GM18502 (cell line): ENCODE data around the gene MARCKSL1.

Source experiments
- ATAC-seq: cut with Tn5 transposase; IDR thresholded peaks from one replicate; pipeline ENCODE4 v1.9.1; 2021; ENCODE audit warnings: mild to moderate bottlenecking; ENCODE audit not compliant: unreplicated experiment, poor library complexity

The MARCKSL1 gene

DNA sequence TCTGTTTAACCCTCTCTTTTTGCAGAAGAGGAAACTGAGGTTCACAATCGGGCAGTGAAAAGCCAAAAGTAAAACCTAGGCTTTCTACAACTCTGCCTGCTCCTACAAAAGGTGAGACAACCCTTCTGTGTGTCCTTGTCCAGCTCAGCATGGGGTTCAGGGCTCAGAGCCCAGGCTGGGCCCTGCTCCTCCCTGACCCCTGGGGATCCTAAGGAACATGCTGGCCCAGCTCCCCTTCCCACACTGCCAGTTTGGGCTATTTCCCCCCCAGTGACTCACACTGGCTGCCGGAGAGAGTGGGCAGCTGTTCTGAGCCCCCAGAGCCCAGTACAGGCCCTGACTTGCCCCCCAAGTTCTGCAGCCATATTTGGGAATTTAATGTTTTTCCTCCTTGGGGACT, 17.4 kb upstream of the MARCKSL1 start:
- ATAC-seq = no peak

DNA sequence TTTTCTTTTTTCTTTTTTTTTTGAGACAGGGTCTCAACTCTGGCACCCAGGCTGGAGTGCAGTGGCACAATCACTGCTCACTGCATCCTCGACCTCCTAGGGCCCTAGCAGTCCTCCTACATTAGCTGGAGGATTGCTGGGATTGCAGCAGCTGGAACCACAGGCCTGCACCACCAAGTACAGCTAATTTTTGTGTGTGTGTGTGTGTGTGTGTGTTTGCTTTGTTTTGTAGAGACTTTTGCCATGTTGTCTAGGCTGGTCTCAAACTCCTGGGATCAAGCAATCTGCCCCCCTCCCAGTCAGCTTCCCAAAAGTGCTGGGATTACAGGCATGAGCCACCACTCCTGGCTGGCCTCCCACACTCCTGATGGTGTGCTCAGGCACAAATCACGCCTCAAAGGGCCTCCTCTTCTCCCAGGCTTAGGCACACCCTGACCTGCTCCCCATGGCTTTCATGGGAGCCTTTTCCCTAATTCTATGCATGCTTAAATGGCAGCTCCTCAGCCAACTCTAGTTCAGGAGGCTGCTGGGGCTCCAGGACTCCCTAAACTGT, 16.9 kb upstream of the MARCKSL1 start:
- ATAC-seq = no peak

DNA sequence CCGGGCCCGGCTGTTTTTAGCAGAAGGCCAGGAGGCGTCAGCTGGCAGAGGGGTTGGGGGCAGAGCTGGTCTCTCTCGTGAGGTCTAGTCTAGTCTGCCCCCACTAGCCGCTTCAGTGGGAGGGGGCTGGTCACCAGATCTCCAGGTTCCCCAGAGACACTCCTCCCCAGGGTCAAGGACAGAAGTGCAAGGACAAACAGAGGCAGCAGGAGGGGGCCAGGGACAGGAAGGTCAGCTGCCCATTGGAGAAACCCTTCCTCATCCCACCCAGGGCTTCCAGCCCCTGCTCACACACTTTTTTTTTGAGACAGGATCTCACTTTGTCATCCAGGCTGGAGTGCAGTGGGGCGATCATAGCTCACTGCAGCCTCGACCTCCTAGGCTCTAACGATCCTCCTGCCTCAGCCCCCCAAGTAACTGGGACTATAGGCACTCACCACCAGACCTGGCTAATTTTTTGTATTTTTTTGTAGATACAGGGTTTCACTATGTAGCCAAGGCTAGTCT, 16.3 kb upstream of the MARCKSL1 start:
- ATAC-seq = no peak

DNA sequence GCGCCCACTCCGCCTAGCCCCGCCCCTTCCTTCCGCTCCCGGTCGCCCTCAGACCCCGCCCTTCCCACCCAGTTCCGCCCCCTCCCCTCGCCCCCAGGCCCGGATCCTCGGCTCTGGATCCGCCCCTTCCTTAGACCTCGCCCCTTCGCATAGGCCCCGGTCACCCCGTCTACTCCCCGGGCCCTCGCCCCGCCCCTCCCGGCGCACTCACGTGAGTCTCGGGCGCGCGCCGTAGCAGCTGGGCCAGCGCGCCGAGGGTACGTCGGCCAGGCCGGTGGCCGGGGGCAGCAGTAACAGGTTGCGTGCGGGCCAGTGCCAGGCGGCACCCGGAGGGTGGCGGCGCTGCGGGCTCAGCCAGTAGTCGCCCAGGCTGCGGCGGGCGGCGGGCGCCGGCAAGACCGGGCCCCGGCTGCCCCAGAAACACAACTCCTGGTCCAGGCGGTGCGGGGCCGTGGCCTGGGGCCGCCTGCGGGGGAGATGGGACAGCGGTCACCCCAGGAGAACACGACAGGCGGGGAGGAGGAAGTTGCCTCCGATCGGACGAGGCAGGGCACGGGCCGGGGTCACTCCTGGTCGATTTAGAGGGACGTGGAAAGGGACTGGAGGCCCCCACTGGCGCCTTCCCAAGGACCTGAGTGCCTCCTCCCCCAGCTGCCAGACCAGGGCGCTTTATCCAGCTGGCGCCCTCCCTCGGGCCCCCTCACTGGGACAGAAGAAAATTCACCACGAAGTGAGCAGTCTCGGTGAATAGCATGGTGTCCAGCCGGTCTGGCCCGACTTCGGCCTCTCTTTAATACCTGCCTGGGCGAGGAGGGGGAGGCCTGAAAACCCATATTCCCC, 15.6 kb upstream of the MARCKSL1 start:
- peak; percentile 88 for ATAC-seq

DNA sequence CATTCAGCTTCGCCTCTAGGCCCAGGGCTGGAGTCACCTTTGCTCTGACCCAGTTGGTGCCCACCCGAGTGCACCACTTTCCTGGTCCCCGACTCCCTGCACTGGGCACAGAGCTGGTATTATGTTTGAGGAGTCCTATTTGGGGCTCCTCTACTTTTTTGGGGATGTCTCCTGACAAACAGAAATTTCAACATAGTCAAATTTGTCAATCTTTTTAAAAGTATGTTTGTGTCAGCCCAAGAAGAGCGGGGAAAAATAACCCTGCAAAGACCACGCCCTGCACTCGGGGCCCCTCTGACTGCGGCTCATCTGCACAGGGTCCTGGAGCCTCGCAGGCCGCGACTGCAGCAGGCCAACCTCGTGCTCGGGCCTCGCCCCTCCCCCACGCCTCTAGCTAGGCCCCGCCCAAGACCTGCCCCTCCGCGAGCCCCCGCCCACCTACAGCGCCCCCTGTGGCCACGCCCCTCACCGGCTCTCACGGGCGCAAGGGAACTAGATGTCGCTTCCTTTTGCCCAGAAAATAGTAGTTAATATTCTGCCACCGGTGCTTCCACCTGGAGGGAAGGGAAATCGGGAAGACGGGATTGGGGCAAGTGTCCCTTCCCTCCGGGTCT, 14.9 kb upstream of the MARCKSL1 start:
- ATAC-seq = peak; percentile 40

DNA sequence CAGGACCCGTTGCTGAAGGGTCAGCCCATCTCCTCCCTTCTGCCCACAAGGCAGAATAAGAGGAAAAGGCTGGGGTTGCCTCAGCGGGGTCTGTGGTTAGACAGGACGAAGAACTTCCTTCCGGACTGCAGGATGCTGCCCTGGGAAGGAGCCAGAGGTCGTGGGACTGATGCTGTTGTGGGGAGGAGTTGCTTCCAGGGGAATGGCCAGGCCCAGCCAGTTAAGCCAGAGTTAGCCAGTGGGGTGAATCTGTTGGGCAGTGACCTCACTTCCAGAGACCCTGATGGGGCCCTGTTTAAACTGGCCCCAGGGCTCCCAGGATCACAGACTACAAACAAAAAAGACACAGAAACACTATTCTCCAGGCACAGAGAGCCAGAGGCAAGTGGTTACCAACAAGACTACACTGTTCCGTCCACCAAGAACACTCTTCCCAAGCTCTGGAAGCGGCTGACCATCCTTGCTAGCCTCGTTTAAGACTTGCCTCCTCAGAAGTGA, 13.2 kb upstream of the MARCKSL1 start:
- no peak for ATAC-seq

DNA sequence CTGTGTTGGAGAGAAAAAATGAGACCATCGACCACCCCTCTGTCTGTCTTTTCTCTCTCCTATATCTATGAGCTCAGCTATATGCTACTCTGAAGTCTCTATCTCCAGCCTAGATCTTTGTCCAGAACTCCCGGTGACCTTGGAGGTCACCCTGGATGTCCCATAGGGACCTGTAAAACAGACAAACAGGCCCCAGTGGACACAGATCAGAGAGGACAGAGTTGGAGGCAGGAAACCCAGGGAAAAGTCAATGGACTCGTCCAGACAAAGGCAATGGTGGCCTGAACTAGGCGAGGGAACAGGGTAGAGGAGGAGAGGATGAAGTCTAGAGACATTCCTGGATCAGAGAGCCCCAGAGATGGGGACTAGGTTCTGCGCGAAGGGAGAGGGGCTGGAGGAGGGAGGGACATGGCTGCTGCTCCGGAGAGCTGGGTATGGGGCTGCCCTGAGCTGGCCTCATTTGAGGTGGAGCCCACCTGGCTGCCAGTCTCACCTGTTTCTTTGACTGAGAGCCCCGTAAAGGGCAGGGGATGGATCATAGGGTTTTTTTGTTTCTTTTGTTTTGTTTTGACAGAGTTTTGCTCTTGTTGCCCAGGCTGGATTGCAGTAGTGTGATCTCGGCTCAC, 10.6 kb upstream of the MARCKSL1 start:
- ATAC-seq = no peak

DNA sequence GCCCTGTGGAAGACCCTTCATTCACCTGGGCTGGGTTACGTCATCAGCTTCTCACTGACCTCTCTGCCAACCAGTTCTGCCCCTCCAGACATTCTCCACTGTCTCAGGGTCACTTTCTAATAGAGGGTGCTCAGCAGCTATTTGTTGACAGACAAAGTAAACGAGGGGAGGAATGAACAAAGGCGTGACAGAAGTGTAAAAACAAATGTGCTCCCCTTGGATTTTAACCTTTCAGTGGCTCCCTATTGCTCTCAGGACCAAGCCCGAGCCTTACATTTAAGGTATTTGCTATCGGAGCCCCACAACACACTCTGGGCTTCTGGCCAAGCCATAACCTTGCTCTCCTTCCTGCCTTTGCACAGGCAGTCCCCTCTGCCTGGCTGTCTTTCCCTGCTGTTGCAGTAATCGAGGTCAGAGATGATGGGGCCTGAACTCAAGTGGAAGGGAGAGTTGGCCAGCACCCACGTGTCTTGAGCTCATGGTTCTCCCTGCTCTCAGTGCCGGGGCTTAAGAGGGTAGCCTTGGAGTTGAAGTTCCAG, 9.3 kb upstream of the MARCKSL1 start:
- no peak for ATAC-seq

DNA sequence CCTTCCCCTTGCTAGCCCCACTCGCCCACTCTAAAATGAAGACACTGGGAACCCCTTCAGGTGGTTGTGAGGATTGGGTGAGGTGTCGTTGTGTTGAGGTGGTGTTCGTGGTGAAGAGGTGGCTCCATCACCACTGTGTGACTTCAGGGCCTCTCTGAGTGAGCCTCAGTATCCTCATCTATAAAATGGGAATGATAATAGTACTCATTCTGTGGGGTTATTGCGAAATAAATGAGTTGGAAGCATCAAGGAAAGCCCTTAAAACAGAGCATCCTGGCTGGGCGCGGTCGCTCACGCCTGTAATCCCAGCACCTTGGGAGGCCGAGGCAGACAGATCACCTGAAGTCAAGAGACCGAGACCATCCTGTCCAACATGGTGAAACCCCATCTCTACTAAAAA, 6.7 kb upstream of the MARCKSL1 start:
- no peak for ATAC-seq

DNA sequence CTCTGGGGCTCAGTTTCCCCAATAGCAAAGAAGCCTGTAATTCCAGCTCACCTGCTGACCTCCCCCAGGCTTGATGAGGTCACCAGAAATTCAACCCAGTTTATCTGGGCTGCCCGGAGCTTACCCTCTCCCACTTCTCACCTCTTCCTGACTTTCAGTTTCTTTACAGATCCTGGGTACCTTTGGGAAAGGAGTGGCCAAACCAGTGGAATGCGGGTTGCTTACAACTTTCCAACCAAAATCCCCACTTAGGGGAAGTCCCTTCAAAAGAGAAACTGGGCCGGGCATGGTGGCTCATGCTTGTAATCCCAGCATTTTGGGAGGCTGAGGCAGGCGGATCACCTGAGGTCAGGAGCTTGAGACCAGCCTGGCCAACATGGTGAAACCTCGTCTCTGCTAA, 5.9 kb upstream of the MARCKSL1 start:
- no peak for ATAC-seq

DNA sequence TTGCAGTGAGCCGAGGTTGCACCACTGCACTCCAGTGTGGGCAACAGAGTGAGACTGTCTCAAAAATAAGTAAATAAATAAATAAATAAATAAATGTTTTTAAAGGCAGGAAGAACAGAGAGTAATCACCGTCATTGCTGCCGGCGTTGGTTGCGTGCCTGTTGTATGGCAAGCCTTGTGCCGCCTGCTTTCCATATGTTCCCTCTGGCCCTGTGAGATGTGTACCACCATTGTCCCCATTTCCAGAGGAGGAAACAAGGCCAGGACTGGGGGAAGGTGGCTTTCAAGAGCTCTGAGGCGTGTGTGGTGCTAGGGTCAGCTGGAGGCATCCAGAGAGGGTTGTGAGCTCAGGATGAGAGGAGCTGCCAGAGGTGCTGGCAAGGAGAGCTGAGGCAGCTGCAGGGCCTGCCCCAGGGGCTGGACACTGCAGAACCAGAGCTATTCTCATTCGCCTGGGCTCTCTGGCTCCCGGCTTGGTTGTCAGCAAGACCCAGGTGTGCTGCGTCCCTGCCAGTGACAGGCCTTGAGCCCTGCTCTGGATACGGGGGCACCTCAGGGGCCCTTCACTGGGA, 5.2 kb upstream of the MARCKSL1 start:
- no peak for ATAC-seq

DNA sequence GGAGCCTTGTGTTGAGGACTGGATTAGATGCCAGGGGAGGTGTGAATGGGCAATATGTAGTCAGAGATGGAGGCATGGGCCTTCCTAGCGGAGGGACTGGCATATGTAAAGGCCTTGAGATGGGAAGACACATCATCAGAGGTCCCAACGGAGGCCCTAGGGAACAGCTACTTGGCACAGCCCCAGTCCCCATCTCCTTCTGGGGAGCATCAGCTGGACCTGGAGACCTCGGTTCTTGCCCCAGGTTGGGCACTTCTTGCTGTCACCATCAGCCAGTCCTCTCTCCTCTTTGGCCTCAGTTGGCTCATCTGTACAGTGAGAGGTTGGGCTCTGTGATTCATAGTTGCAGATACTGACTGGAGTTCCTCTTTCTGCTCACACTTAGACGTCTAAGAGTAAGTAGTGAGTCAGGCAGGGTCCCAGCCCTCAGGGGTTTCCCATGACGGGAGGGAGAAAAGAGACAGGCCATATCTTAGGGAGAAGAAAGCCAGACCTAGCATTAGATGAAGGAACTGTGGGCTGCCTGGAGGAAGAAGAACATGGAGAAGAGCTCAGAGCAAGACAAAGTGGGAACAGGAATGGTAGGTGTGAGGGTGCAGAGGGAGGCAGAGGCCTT, 3.4 kb upstream of the MARCKSL1 start:
- ATAC-seq = peak; percentile 27

DNA sequence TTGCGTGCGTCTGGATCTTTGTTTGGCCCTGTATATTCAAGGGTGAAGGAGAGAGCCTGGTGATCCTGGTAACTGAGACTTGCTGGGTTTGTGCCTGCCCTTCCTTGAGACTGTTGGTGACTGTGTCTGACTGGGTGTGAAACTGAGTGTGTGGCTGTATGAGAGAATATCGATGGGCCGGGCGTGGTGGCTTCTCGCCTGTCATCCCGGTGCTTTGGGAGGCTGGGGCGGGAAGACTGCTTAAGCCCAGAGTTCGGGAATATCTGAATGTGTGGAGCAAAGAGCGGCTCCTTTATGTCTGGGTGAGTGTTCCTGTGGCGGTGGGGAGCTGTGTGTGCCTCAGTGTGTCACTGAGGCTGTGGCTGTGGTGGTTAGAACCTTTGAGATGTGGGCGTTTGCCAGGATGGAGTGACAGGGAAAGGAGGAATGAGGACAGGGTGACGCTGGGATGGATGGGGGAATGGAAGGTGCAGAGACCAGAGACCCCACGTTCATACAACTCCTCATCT, 2.7 kb upstream of the MARCKSL1 start:
- ATAC-seq = no peak

DNA sequence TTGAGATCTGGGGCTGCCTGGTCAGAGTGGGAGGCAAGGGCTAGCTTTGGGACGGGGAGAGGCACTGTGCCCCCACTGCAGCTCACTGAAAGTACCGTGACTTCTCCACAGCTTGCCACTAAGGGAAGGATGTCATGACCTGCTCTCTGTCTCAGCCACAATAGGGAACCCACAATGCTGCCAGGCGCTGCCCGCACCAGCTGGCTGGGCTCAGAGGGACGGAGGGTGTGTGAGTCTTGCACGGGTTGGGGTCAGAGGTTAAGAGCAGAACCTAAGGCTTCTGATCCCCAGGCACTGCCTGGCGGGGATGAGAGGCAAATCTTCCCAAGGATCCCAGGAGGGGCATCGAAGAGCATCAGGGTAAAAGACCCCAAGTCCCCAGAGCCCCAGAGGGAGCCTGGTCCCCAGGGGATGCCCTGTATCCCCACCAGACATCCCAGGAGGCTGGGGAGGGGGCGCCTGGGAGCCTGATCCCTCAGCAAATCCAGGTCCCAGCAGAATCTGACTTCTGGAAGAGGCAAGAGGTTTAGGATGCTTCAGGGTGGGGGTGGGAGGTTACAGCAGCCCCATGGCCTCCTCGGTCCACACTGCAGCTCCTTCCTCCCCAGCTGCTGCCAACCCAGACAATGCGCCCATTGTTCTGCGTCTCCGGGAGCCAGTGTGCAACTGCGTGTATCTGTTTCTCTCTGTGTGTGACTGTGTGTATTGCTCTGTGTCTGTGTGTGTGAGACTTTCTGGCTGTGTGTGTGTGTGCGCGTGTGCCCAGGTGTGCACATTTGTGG, 2.0 kb upstream of the MARCKSL1 start:
- no peak for ATAC-seq

DNA sequence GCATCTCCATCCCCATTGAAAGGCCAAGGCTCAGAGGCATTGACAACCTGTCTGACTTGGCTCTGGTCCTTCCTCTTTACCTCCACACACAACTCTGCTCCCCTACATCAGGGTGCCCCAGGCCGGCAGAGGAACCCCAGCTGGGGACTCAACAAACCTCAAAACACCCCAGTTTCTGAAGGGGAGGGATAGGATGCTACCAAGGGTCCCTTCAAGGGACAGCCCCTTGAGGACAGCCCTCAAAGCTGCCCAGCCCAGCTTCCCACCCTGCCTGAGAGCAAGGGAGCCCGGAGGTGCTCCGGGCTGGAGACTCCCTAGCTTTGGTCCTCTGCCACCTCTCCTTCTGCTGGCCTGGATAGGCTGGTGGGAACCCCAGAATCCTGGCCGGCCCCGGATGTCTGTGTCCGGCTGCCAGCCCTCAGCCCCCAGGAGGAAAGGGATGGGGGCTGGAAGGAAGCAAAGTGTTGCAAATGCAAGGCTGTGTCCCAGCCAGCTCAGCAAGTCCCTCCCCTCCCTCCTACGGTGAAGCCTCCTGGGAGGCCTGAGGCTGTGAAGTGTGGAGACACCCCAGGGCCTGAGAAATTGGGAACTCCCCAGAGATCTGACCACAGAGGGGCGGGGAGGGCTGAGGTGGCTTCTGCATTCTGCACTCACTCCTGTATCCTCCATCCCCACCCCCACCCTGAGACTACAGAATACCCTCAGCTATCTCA, 1.1 kb upstream of the MARCKSL1 start:
- no peak for ATAC-seq

DNA sequence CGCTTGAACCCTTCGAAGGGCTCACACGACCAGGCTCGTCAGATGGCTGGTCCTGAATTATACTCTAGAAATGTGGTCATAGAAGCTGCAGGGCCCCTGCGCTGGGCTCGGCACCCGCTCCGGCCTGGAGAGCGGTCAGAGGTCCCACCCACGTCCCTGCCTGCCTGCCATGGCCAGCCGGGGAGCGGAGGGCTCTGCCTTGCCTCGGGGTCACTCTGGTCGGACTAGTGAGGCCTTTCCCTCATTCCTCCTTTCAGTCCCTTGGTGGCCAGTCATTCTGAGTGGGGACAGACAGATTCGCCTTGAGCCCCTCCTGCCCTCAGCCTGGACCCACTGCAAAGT, 529 bp upstream of the MARCKSL1 start:
- no peak for ATAC-seq

DNA sequence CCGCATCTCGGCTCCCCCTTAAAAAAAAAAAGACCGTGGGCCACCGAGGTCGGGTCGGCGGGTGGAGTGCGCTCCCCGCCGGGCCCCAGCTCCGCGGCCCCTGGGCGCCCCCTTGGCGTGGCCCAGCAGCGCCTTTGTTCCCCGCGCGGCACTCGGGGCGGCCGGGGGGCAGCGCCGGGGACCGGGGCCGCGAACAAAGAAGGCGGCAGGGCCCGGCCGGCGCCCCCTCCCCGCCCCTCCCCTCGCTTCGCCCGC, 571 bp downstream of the MARCKSL1 start:
- ATAC-seq = no peak

DNA sequence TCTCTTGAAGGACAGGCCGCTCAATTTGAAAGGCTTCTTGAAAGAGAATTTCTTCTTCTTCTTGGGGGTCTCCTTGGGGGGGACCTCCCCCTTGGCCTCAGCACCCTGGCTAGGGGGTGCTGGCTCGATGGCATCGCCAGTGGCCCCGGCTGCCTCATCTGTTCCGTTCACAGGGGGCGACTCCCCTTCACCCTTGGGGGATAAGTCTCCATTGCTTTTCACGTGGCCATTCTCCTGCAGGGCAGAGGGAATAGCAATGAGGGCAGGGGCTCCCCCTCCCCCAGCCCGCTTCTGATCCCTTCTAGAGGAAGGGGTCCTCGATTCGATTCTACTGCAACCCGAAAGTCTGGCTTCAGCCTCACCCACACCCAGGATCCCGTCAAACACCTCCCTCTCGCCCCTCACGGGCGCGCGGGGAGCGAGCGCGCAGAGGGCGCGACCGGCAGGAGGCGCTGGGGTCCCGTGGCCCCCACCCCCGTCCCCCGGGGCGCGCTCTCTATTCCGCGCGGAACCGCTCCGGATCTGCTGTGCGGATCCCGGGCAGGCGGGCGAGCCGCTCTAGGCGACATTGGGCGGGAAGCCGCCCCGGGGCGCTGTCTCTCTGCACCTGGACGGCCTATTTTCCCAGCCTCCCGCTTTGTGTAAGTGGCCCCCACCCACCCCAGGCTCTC, 1.0 kb downstream of the MARCKSL1 start:
- no peak for ATAC-seq
